Fibroblast of skin of scalp (primary cell): ENCODE data around the gene MOGAT3.

Source experiments
- DNase-seq: peaks from one replicate; pipeline ENCODE4 v3.0.0-alpha.2; 2013

The MOGAT3 gene

GRCh38 chr7:101172005-101172853, 28.6 kb downstream of the MOGAT3 start:
- no peak for DNase-seq

- DNase-seq = no peak
Observed at GRCh38 chr7:101171442-101171837, 29.4 kb downstream of the MOGAT3 start.

DNA sequence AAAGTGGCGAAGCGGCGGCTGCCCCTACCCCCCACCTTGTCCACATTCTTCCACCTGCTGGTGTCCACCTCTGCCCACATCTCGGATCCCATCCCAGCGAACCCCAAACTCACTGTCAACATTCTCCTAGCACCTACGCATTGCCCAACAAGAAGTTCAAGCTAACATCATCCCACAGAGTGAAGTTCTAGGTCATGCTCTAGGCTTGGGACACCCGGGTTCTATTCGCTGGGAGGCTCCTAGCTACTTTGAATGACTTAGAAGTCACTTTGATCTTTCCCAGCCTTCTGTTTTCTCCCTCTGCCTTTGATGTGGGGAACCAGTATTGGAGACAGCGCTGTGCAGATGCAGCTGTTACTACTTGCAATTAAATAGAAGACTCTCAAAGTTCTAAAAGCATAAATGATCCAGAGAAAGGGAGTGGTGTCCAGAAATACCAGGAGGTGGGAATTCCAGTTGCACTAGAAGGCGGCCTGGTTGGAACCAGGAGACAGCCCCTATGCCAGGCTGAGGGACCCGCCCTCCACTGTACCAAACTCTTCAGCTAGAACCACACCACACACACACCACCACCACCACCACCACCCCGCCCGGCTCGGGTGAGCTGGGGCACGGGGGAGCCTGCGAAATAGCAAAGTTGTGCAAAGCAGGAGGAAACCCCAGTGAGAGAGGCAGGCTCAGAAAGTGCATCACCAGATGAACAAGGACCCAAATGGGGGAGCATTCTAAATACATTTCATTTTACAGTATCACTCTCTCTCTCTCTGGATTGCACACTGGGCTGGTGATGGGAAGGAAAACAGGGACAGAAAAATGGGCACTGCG, 30.0 kb downstream of the MOGAT3 start:
- no peak for DNase-seq

GRCh38 chr7:101169838-101170551, 30.8 kb downstream of the MOGAT3 start:
- DNase-seq = peak; percentile 52

GRCh38 chr7:101169110-101169837, 31.6 kb downstream of the MOGAT3 start:
- DNase-seq = no peak

- DNase-seq = no peak
Observed at GRCh38 chr7:101168412-101169049, 32.3 kb downstream of the MOGAT3 start.

GRCh38 chr7:101167645-101168411, 33.0 kb downstream of the MOGAT3 start:
- DNase-seq = no peak

- DNase-seq = no peak
Observed at GRCh38 chr7:101166909-101167644, 33.8 kb downstream of the MOGAT3 start.

GRCh38 chr7:101166648-101166908, 34.3 kb downstream of the MOGAT3 start:
- DNase-seq = no peak

DNA sequence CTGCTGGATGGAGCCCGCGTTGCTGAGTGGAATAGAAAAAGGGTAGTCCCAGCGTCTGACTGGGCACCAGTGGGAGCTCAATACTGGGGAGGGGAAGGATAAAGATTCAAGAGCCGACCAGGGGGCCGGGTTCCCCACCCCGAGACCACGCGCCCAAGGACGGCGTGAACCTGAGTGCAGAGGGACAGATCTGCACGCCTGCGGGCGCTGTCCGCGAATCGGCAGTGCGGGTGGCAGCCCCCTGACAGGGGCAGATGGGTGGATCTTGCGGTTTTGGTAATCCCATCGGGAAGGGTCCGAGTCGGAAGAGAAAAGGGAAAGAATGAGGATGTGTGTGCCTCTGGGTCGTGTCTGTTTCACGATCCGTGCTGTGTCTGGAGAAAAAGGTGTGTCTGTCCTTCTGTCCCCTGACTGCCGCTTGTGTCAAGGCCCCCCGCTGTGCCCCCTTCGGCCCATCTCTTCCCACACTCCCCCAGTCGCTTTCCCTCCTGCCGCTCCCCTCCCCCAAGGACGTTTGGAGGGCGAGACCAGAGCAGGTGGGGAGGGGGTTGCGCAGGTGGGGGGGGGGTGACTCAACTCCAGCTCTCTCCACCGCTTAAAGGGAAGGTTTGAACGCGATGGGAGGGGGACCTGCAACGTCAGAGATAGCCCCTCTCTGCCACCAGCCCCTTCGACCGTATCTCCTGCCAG, 34.7 kb downstream of the MOGAT3 start:
- no peak for DNase-seq

DNA sequence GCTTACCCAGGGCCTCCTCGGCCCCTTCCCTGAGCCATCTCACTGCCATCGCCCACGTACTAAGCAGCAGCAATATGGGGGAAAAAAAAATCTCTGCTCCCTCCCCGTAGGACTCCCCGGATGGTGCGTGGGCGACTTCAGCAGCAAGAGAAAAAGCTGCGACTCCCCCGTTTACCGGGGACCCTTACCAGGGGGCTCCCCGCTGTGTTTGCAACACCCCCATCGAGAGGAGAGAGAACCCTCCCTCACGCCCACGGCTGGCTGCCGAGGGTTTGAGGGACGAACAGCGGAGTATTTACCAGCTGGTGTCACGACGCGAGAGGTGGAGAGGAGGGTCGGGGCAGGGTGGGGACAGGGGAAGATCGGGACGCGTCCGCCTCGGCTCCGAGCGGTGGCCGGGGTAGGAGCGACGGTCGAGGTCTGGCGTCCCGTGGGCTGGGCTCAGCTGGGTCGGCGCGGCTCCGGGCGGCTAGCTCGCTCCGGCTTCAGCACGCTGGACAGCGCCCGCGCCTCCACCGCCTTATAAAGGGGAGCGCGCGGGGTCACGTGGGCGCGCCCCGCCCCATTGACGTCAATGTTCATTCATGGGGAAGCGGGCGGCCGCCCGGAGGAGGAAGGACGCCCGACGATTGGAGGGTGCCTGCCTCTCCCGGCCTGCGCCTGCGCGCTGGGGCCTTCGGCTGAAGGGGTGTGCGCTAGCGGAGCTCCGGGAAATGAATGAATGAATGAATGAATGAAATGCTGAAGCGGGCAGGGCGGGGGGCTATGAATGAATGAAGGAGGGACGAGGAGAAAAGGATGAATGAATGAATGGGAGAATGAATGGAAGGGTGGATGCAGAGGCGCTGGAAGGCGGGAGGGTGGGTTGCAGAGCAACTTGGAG, 35.5 kb downstream of the MOGAT3 start, which contains the start of gene VGF:
TSS of gene VGF (minus strand) at position 495 of the 883 bp plus-strand sequence. CDS start 726 bp downstream, outside the sequence.
- DNase-seq = peak; percentile 96

DNA sequence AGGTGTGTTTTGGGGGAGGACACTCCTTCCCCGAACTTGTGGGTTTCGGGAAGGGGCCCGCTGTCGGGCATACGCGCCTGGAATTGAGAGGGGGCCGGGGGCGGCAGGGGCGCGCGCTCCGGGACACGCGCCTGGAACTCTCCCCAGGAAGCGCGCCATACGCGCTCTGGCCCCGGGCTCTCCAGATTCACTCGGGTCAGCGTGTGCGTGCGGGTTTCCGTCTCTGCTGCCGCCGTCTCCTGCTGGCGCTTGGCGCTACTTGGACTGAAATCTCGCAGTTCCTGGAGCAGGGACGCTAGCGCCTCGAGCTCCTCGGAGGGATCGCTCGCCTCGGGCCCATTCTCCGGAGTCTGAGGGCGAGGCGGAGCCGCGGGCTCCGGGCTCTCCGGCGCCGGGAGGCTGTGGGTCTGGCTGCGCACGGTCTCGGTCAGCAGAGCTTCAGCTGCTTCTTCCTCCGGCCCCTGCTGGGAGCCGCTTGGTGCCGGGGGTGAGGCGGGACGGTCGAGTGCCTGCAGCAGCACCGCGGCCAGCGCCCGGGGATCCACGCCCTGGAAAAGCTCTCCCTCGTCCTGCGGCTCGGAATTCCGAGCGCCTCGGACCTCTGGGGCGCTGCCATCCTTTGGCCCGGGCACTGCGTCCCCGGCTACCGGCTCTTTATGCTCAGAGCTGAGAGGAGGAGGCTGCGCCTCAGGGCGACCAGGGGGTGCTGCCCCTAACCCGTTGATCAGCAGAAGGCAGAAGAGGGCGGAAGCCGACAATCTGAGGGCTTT, 36.6 kb downstream of the MOGAT3 start:
- DNase-seq = peak; percentile 59

- no peak for DNase-seq
Observed at GRCh38 chr7:101163279-101164070, 37.4 kb downstream of the MOGAT3 start.

DNA sequence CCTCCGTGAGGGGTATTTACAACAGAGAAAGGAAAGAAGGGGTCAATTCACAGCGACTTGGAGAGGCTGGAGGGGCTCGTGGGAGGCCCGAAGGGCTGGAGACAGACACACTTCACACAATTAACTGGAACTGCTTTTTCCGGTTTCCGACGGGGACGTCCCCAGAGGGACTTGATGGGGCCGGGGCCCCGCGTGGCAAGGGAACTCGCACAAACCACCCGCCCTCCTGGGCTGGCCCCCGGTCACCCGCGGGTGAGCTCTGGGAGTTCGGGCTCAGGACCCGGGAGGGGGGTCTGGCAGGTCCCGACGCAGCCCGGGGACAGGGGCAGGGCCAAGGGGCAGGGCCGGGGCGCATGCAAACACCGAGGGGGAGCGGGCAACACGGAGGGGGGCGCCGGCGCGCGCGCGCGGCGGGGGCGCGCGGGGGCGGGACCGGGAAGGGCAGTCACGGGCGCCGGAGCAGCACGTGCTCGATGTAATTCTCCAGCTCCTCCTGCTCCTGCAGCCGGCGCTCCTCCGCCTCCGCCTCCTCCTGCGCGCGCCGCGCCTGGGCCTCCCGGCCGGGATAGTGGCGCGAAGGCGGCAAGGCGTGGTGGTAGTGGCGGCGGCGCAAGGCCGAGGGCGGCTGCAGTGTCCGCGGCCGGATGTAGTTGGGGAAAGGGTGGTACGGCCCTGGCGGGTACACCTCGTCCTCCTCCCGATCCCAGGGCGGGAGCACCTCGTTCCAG, 38.1 kb downstream of the MOGAT3 start:
- DNase-seq = peak; percentile 47

DNA sequence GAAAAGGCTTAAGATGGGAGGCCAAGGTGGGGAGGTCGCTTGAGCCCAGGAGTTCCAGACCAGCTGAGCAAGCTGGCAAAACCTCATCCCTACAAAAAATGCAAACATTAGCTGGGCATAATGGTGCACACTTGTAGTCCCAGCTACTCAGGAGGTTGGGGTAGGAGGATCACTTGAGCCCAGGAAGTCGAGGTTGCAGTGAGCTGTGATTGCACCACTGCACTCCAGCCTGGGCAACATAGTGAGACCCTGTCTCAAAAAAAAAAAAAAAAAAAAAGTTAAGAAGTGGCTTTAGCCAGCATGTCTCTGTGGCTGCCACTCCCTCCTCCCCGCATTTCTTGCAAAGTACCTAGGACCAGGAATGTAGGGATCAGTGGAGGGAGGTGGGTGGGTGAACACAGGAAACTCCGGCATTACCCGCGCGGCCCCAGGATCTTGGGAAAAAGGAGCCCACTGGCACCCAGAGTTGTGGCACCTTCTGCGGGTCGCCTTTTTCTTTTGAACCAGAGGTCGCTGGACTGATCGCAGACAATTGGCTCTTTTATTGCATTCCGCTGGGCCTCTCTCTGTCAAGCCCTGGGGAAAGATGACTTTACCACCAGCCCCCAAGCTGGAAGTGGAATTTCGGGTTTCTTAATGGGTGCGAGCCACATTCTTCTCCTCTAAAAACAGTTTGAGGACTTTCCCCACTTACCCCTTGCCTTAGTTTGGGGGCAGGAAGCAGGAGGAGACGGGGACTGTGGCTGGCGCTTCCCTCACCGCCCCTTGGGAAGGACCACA, 39.0 kb downstream of the MOGAT3 start:
- no peak for DNase-seq

DNA sequence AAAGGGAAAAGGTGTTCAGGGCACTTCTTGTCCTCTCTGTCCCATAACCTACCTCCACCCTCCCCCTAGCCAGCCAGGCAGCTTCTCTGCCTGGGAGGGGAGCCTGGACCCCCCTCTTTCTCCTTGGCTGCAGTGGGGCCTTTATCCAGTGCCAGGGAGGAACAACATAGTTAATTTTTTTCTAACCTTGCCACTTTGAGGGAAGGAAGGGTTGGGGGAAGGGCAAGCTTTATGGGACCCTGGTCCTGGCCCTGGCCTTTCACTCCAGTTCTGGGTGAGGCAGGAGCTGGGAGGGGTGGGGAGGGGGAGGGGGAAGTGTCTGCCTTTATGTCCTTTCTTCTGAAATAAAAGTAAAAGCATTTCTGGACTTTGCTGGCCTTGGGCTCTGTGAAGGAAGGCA, 39.9 kb downstream of the MOGAT3 start:
- no peak for DNase-seq
